Measurements from ENCODE around the gene TMEM52B. TPM values are rescaled to one million over a fixed set of nuclear protein-coding genes. Genes with fewer than 3 reads are reported as not detected.

TMEM52B gene
- total and polyA plus RNA-seq, 2 experiments from 2014 or later, result not detected

DNA sequence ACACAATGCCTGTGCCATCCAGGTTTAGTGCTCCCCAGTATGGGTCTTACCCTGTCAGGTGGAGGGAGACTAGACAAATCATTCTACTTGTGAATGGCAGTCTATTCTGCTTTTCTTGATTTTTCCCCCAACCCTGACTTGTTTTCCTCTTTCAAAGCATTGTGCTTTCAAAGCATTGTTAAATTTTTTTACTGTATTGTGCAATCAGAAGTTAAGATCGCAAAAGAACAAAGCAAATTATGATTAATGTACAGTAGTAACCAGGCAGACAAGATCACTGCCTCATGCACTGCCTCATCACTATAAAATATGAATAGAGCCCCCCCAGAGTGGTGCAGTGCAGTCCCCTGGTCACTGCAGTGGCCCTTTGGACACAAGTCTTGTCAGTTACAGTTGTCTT is 47.9 kb downstream of the TMEM52B start (continued):
- TF ChIP-seq, protein P1, sequence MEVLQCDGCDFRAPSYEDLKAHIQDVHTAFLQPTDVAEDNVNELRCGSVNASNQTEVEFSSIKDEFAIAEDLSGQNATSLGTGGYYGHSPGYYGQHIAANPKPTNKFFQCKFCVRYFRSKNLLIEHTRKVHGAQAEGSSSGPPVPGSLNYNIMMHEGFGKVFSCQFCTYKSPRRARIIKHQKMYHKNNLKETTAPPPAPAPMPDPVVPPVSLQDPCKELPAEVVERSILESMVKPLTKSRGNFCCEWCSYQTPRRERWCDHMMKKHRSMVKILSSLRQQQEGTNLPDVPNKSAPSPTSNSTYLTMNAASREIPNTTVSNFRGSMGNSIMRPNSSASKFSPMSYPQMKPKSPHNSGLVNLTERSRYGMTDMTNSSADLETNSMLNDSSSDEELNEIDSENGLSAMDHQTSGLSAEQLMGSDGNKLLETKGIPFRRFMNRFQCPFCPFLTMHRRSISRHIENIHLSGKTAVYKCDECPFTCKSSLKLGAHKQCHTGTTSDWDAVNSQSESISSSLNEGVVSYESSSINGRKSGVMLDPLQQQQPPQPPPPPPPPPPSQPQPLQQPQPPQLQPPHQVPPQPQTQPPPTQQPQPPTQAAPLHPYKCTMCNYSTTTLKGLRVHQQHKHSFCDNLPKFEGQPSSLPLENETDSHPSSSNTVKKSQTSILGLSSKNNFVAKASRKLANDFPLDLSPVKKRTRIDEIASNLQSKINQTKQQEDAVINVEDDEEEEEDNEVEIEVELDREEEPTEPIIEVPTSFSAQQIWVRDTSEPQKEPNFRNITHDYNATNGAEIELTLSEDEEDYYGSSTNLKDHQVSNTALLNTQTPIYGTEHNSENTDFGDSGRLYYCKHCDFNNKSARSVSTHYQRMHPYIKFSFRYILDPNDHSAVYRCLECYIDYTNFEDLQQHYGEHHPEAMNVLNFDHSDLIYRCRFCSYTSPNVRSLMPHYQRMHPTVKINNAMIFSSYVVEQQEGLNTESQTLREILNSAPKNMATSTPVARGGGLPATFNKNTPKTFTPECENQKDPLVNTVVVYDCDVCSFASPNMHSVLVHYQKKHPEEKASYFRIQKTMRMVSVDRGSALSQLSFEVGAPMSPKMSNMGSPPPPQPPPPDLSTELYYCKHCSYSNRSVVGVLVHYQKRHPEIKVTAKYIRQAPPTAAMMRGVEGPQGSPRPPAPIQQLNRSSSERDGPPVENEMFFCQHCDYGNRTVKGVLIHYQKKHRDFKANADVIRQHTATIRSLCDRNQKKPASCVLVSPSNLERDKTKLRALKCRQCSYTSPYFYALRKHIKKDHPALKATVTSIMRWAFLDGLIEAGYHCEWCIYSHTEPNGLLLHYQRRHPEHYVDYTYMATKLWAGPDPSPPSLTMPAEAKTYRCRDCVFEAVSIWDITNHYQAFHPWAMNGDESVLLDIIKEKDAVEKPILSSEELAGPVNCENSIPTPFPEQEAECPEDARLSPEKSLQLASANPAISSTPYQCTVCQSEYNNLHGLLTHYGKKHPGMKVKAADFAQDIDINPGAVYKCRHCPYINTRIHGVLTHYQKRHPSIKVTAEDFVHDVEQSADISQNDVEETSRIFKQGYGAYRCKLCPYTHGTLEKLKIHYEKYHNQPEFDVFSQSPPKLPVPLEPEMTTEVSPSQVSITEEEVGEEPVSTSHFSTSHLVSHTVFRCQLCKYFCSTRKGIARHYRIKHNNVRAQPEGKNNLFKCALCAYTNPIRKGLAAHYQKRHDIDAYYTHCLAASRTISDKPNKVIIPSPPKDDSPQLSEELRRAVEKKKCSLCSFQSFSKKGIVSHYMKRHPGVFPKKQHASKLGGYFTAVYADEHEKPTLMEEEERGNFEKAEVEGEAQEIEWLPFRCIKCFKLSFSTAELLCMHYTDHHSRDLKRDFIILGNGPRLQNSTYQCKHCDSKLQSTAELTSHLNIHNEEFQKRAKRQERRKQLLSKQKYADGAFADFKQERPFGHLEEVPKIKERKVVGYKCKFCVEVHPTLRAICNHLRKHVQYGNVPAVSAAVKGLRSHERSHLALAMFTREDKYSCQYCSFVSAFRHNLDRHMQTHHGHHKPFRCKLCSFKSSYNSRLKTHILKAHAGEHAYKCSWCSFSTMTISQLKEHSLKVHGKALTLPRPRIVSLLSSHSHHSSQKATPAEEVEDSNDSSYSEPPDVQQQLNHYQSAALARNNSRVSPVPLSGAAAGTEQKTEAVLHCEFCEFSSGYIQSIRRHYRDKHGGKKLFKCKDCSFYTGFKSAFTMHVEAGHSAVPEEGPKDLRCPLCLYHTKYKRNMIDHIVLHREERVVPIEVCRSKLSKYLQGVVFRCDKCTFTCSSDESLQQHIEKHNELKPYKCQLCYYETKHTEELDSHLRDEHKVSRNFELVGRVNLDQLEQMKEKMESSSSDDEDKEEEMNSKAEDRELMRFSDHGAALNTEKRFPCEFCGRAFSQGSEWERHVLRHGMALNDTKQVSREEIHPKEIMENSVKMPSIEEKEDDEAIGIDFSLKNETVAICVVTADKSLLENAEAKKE (CRISPR knock-in tag; IDR thresholded peaks at IDR 0.05), result no peak
- TF ChIP-seq REST (IDR thresholded peaks at IDR 0.05; ENCODE audit: unreplicated experiment) (no peak), ZNF114 (CRISPR knock-in tag; IDR thresholded peaks at IDR 0.05) (no peak)

- Histone ChIP-seq H3K36me3 (ENCODE audit: insufficient read depth) (no peaks in the 10 kb centered on the region), H4K20me1 (replicated peaks; ENCODE audit: insufficient read depth) (no peaks in the 10 kb centered on the region), H3K79me2 (replicated peaks; ENCODE audit: insufficient read depth) (no peaks in the 10 kb centered on the region), H3K27ac (ENCODE audit: low read depth) (no peak overlapping the region), H3K9me2 (ENCODE audit: insufficient read depth) (no peaks in the 10 kb centered on the region; the same call in 1 of the 2 replicates), H3K4me3 (no peak overlapping the region), H3K27me3 (ENCODE audit: insufficient read depth) (no peaks in the 10 kb centered on the region), H3F3A (replicated peaks; ENCODE audit: low read depth) (no peaks in the 10 kb centered on the region), H3K4me1 (ENCODE audit: insufficient read depth) (no peaks in the 10 kb centered on the region), H2AFZ (no peak overlapping the region), H3K4me2 (no peak overlapping the region)
- H3K27ac Mint-ChIP-seq, result no peak overlapping the region
- peaks cover 27% of the 10 kb centered on the region for H3K36me3 Mint-ChIP-seq (ENCODE audit: low read depth)
- H3K4me1 Mint-ChIP-seq, result no peaks in the 10 kb centered on the region; the same call in 2 of the 3 replicates
- DNase-seq (ENCODE audit: low spot score) (no peak), ATAC-seq (no peak)
- no peak overlapping the region for H3K4me3 Mint-ChIP-seq
- no peaks in the 10 kb centered on the region for H3K27me3 Mint-ChIP-seq (ENCODE audit: insufficient read depth, low read depth, poor library complexity)
- peaks cover 3% of the 10 kb centered on the region; the same call in 1 of the 3 replicates for H3K9me3 Mint-ChIP-seq
- TF ChIP-seq CREB1 (CRISPR knock-in tag; IDR thresholded peaks at IDR 0.05; ENCODE audit: low read depth) (no peak), NANOG (IDR thresholded peaks at IDR 0.05; ENCODE audit: borderline replicate concordance) (no peak)
- TF ChIP-seq, protein P1 (CRISPR knock-in tag; IDR thresholded peaks at IDR 0.05), result no peak
Observed at GRCh38 chr12:10227648-10228047, 48.8 kb downstream of the TMEM52B start.

All from GM23338 (cell line).